ENCODE data around the gene GFRAL.
"Not testable (repeated sequence)": the region's sequence is repeated elsewhere in the genome, so short reads cannot be mapped to it uniquely, and the experiment has no call there.

The GFRAL gene, protein sequence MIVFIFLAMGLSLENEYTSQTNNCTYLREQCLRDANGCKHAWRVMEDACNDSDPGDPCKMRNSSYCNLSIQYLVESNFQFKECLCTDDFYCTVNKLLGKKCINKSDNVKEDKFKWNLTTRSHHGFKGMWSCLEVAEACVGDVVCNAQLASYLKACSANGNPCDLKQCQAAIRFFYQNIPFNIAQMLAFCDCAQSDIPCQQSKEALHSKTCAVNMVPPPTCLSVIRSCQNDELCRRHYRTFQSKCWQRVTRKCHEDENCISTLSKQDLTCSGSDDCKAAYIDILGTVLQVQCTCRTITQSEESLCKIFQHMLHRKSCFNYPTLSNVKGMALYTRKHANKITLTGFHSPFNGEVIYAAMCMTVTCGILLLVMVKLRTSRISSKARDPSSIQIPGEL

GRCh38 chr6:55327169-55327568, at the start of gene GFRAL:
Gene GFRAL (plus strand): TSS chr6:55327469. CDS start chr6:55327555, 86 bp downstream.
- H3K4me3 ChIP-seq (ENCODE audit: low read length): no peak within 1 kb of the TSS
- H3K36me3 ChIP-seq (ENCODE audit: control insufficient read depth, insufficient read depth, low read length): no peaks in the 10 kb centered on the region
- H3K27me3 ChIP-seq (ENCODE audit: control insufficient read depth, insufficient read depth, low read length): no peaks in the 10 kb centered on the region
- no peaks in the 10 kb centered on the region for H3K9me3 ChIP-seq (ENCODE audit: control insufficient read depth, low read length)
- no peaks in the 10 kb centered on the region for H3K4me1 ChIP-seq (ENCODE audit: control insufficient read depth, insufficient read depth, low read length)
- no peak within 1 kb of the TSS for H3K9ac ChIP-seq (ENCODE audit: low read length)

GRCh38 chr6:55277646-55278045, 49.6 kb upstream of the GFRAL start:
- no peak overlapping the region for H3K9ac ChIP-seq (ENCODE audit: low read length)
- no peaks in the 10 kb centered on the region for H3K36me3 ChIP-seq (ENCODE audit: control insufficient read depth, insufficient read depth, low read length)
- H3K9me3 ChIP-seq (ENCODE audit: control insufficient read depth, low read length): no peaks in the 10 kb centered on the region
- H3K4me3 ChIP-seq (ENCODE audit: low read length): no peak overlapping the region
- no peaks in the 10 kb centered on the region for H3K4me1 ChIP-seq (ENCODE audit: control insufficient read depth, insufficient read depth, low read length)
- no peaks in the 10 kb centered on the region for H3K27me3 ChIP-seq (ENCODE audit: control insufficient read depth, insufficient read depth, low read length)

DNA sequence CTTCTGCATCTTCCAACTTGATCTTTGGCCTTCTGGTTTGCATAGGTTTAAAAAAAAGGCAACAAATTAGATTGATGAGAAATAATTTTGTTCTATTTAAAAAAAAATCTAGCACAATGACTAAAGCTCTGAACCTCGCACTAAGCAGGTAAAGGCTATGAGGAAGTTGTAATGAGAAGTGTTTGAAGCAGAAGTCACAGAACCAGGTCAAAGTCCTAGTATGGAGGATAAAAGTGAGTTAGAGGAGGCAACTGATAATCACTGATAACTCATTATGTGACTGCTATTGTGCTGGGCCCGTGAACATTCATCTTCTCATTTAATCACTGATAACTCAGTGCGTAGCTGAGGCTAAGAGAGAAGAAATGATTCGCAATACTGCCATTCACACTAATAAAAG, 46.1 kb upstream of the GFRAL start:
- H3K27me3 ChIP-seq (ENCODE audit: control insufficient read depth, insufficient read depth, low read length): no peaks in the 10 kb centered on the region
- H3K9me3 ChIP-seq (ENCODE audit: control insufficient read depth, low read length): no peaks in the 10 kb centered on the region
- H3K4me1 ChIP-seq (ENCODE audit: control insufficient read depth, insufficient read depth, low read length): no peaks in the 10 kb centered on the region
- H3K36me3 ChIP-seq (ENCODE audit: control insufficient read depth, insufficient read depth, low read length): no peaks in the 10 kb centered on the region
- H3K4me3 ChIP-seq (ENCODE audit: low read length): no peak overlapping the region
- H3K9ac ChIP-seq (ENCODE audit: low read length): no peak overlapping the region

GRCh38 chr6:55282115-55282514, 45.2 kb upstream of the GFRAL start:
- Histone ChIP-seq H3K4me3 (ENCODE audit: low read length) (no peak overlapping the region), H3K9me3 (ENCODE audit: control insufficient read depth, low read length) (no peaks in the 10 kb centered on the region), H3K36me3 (ENCODE audit: control insufficient read depth, insufficient read depth, low read length) (no peaks in the 10 kb centered on the region), H3K27me3 (ENCODE audit: control insufficient read depth, insufficient read depth, low read length) (no peaks in the 10 kb centered on the region), H3K9ac (ENCODE audit: low read length) (no peak overlapping the region), H3K4me1 (ENCODE audit: control insufficient read depth, insufficient read depth, low read length) (no peaks in the 10 kb centered on the region)

DNA sequence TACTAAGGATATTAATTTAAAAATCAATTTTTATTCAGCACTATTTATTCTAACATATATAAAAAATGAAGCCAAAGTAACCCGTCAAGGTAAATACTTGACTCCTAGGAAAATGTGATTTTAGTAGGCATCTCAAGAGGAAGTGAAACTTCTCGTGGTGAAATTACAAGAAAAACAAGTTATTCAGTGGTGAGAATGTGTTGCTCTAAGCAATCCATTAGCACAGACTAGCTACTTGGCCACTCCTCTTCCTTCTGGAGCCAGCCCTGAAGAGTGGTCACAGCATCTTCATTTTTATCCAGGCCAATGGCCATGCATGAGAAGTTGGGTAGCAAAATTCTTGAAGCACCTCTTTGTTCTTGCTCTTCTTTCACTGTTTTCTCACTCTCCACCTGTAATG, 40.4 kb upstream of the GFRAL start:
- no peak overlapping the region for H3K9ac ChIP-seq (ENCODE audit: low read length)
- H3K36me3 ChIP-seq (ENCODE audit: control insufficient read depth, insufficient read depth, low read length): no peaks in the 10 kb centered on the region
- H3K4me1 ChIP-seq (ENCODE audit: control insufficient read depth, insufficient read depth, low read length): no peaks in the 10 kb centered on the region
- H3K9me3 ChIP-seq (ENCODE audit: control insufficient read depth, low read length): no peaks in the 10 kb centered on the region
- no peaks in the 10 kb centered on the region for H3K27me3 ChIP-seq (ENCODE audit: control insufficient read depth, insufficient read depth, low read length)
- H3K4me3 ChIP-seq (ENCODE audit: low read length): no peak overlapping the region

DNA sequence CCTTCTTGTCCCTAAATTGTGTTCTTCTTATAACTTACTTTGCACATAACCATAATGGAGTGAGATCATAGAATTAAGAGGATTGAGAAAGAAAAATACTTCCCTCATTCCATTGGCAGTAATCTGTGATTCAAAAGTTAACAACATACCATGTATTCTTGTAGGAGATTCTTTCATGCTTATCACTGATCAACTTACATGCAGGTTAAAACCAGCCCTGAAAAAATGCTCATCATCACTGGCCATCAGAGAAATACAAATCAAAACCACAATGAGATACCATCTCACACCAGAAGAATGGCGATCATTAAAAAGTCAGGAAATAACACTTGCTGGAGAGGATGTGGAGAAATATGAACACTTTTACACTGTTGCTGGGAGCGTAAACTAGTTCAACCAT, 36.5 kb upstream of the GFRAL start:
- H3K9ac ChIP-seq (ENCODE audit: low read length): no peak overlapping the region
- no peaks in the 10 kb centered on the region for H3K4me1 ChIP-seq (ENCODE audit: control insufficient read depth, insufficient read depth, low read length)
- no peaks in the 10 kb centered on the region for H3K27me3 ChIP-seq (ENCODE audit: control insufficient read depth, insufficient read depth, low read length)
- H3K9me3 ChIP-seq (ENCODE audit: control insufficient read depth, low read length): no peaks in the 10 kb centered on the region
- no peaks in the 10 kb centered on the region for H3K36me3 ChIP-seq (ENCODE audit: control insufficient read depth, insufficient read depth, low read length)
- no peak overlapping the region for H3K4me3 ChIP-seq (ENCODE audit: low read length)

- Histone ChIP-seq H3K4me1 (ENCODE audit: control insufficient read depth, insufficient read depth, low read length) (no peaks in the 10 kb centered on the region), H3K4me3 (ENCODE audit: low read length) (no peak overlapping the region), H3K36me3 (ENCODE audit: control insufficient read depth, insufficient read depth, low read length) (no peaks in the 10 kb centered on the region), H3K9me3 (ENCODE audit: control insufficient read depth, low read length) (no peaks in the 10 kb centered on the region), H3K9ac (ENCODE audit: low read length) (no peak overlapping the region), H3K27me3 (ENCODE audit: control insufficient read depth, insufficient read depth, low read length) (no peaks in the 10 kb centered on the region)
Observed at GRCh38 chr6:55293116-55293515, 34.2 kb upstream of the GFRAL start.

DNA sequence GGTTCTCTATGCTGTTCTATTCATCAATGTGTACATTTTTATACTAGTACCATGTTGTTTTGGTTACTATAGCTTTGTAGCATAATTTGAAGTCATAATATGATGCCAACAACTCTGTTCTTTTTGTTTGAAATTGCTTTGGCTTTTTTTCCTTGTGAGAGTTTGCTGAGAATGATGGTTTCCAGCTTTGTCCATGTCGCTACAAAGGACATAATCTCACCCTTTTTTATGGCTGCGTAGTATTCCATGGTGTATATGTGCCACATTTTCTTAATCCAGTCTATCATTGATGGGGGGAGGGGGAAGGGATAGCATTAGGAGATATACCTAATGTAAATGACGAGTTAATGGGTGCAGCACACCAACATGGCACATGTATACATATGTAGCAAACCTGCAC, 30.1 kb upstream of the GFRAL start:
- H3K4me3 ChIP-seq (ENCODE audit: low read length); H3K36me3 ChIP-seq (ENCODE audit: control insufficient read depth, insufficient read depth, low read length); H3K9me3 ChIP-seq (ENCODE audit: control insufficient read depth, low read length); H3K4me1 ChIP-seq (ENCODE audit: control insufficient read depth, insufficient read depth, low read length); H3K27me3 ChIP-seq (ENCODE audit: control insufficient read depth, insufficient read depth, low read length); H3K9ac ChIP-seq (ENCODE audit: low read length): not testable (repeated sequence)

GRCh38 chr6:55299286-55299985, 27.8 kb upstream of the GFRAL start:
- H3K27me3 ChIP-seq (ENCODE audit: control insufficient read depth, insufficient read depth, low read length): no peaks in the 10 kb centered on the region
- no peak overlapping the region for H3K9ac ChIP-seq (ENCODE audit: low read length)
- H3K4me3 ChIP-seq (ENCODE audit: low read length): no peak overlapping the region
- no peaks in the 10 kb centered on the region for H3K36me3 ChIP-seq (ENCODE audit: control insufficient read depth, insufficient read depth, low read length)
- H3K9me3 ChIP-seq (ENCODE audit: control insufficient read depth, low read length): no peaks in the 10 kb centered on the region
- H3K4me1 ChIP-seq (ENCODE audit: control insufficient read depth, insufficient read depth, low read length): no peaks in the 10 kb centered on the region

GRCh38 chr6:55304747-55305146, 22.5 kb upstream of the GFRAL start:
- Histone ChIP-seq H3K9ac (ENCODE audit: low read length) (no peak overlapping the region), H3K27me3 (ENCODE audit: control insufficient read depth, insufficient read depth, low read length) (no peaks in the 10 kb centered on the region), H3K4me3 (ENCODE audit: low read length) (no peak overlapping the region)

GRCh38 chr6:55319961-55320695, 7.1 kb upstream of the GFRAL start:
- H3K9ac ChIP-seq (ENCODE audit: low read length): no peak overlapping the region
- no peaks in the 10 kb centered on the region for H3K36me3 ChIP-seq (ENCODE audit: control insufficient read depth, insufficient read depth, low read length)
- no peaks in the 10 kb centered on the region for H3K4me1 ChIP-seq (ENCODE audit: control insufficient read depth, insufficient read depth, low read length)
- no peaks in the 10 kb centered on the region for H3K9me3 ChIP-seq (ENCODE audit: control insufficient read depth, low read length)
- H3K27me3 ChIP-seq (ENCODE audit: control insufficient read depth, insufficient read depth, low read length): no peaks in the 10 kb centered on the region
- no peak overlapping the region for H3K4me3 ChIP-seq (ENCODE audit: low read length)

More at GRCh38 chr6:55304747-55305146, 22.5 kb upstream of the GFRAL start:
- H3K36me3 ChIP-seq (ENCODE audit: control insufficient read depth, insufficient read depth, low read length): no peaks in the 10 kb centered on the region
- H3K4me1 ChIP-seq (ENCODE audit: control insufficient read depth, insufficient read depth, low read length): no peaks in the 10 kb centered on the region
- H3K9me3 ChIP-seq (ENCODE audit: control insufficient read depth, low read length): no peaks in the 10 kb centered on the region

DNA sequence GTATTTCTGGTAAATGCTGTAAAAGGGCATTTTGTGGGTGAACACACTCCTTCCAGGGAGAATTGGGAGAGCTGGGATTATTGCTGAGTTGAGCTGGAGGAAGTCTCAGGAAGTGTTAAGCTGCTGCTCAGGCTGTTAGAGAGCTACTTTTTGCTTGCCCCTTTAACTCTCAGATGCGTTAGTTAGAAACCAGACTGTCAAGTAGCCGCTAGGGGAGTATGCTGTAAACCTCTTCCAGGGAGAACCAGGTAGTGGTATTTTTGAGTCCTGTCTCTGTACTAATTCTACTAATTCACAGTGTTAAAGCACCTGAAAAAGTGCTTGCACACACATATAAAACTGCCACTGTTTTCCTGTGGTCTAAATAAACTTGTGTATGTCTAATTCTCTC, 6.6 kb upstream of the GFRAL start:
- no peaks in the 10 kb centered on the region for H3K36me3 ChIP-seq (ENCODE audit: control insufficient read depth, insufficient read depth, low read length)
- H3K9ac ChIP-seq (ENCODE audit: low read length): no peak overlapping the region
- no peaks in the 10 kb centered on the region for H3K27me3 ChIP-seq (ENCODE audit: control insufficient read depth, insufficient read depth, low read length)
- no peaks in the 10 kb centered on the region for H3K9me3 ChIP-seq (ENCODE audit: control insufficient read depth, low read length)
- H3K4me1 ChIP-seq (ENCODE audit: control insufficient read depth, insufficient read depth, low read length): no peaks in the 10 kb centered on the region
- no peak overlapping the region for H3K4me3 ChIP-seq (ENCODE audit: low read length)
